Nephron progenitor cell (in vitro differentiated cells): Measurements from ENCODE around the gene ETF1.

Experiments used
- DNase-seq: peaks from one replicate; pipeline ENCODE4 v3.0.0; 2021
- H3K27ac Mint-ChIP-seq: 2 replicates; pipeline ENCODE4 v1.8.0; 2021; ENCODE audit warnings: mild to moderate bottlenecking, moderate library complexity, mixed read lengths
- H3K27me3 Mint-ChIP-seq: 2 replicates; pipeline ENCODE4 v1.8.0; 2021; ENCODE audit warnings: mild to moderate bottlenecking, low read depth, mixed read lengths; ENCODE audit not compliant: poor library complexity
- H3K36me3 Mint-ChIP-seq: 2 replicates; pipeline ENCODE4 v1.8.0; 2021; ENCODE audit warnings: low read depth, mixed read lengths
- H3K4me1 Mint-ChIP-seq: 2 replicates; pipeline ENCODE4 v1.8.0; 2021; ENCODE audit warnings: mixed read lengths
- H3K4me3 Mint-ChIP-seq: 2 replicates; pipeline ENCODE4 v1.8.0; 2021; ENCODE audit warnings: mild to moderate bottlenecking, moderate library complexity, mixed read lengths
- H3K9me3 Mint-ChIP-seq: 2 replicates; pipeline ENCODE4 v1.8.0; 2021; ENCODE audit warnings: mild to moderate bottlenecking, moderate library complexity, mixed read lengths
- TF ChIP-seq, protein P1 (sequence below): fragments of 200-600 bp; sonication (generic); IDR thresholded peaks from 2 replicates; pipeline ENCODE4 v1.5.0; 2021; ENCODE audit warnings: antibody characterized with exemption

ETF1 gene

DNA sequence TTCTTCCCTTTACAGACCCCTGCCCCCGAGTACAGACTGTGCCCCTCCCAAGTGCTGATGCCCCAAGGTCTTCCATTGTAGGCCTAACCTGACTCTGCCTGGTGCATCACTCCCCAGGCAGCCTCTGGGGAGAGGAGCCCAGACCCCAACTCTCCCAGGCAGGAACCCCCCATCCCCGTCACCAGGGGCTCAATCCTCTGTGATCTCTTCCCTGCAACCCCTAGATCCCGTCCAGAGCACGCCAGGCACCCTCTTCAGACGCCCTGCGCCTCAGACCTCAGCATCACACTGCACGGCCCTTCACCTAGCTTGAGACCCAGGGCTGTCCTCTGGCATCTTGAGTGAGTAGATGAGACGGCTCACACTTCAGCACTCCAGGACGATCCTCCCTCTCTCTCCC lies 84.2 kb downstream of the ETF1 start:
- H3K27ac Mint-ChIP-seq, result no peak overlapping the region
- no peak overlapping the region for H3K4me3 Mint-ChIP-seq
- peaks cover 50% of the 10 kb centered on the region for H3K4me1 Mint-ChIP-seq
- no peak for DNase-seq
- TF ChIP-seq, protein P1, sequence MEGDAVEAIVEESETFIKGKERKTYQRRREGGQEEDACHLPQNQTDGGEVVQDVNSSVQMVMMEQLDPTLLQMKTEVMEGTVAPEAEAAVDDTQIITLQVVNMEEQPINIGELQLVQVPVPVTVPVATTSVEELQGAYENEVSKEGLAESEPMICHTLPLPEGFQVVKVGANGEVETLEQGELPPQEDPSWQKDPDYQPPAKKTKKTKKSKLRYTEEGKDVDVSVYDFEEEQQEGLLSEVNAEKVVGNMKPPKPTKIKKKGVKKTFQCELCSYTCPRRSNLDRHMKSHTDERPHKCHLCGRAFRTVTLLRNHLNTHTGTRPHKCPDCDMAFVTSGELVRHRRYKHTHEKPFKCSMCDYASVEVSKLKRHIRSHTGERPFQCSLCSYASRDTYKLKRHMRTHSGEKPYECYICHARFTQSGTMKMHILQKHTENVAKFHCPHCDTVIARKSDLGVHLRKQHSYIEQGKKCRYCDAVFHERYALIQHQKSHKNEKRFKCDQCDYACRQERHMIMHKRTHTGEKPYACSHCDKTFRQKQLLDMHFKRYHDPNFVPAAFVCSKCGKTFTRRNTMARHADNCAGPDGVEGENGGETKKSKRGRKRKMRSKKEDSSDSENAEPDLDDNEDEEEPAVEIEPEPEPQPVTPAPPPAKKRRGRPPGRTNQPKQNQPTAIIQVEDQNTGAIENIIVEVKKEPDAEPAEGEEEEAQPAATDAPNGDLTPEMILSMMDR, result no peak
- no peaks in the 10 kb centered on the region for H3K36me3 Mint-ChIP-seq
- no peaks in the 10 kb centered on the region for H3K9me3 Mint-ChIP-seq
- H3K27me3 Mint-ChIP-seq, result peaks cover 13% of the 10 kb centered on the region

DNA sequence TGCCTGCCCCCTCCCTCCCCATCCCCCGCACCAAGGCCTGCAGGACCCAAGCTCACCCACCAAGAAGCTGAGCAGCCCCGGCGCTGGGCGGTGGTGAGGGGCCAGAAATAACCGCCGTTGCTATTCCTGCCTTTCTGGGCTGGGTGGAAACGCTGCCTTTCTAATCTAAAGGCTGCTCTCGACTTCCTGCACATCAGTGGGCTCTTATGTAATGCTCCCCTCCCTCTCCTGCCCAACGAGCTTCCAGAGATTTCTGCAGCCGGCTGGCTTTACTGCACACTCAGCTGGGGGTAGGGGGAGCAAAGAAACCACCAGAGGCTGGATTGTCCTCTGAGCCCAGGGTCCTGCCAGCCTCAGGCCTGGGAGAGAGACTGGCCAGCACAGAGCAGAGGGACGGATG lies 84.7 kb downstream of the ETF1 start:
- DNase-seq, result no peak
- H3K36me3 Mint-ChIP-seq, result no peaks in the 10 kb centered on the region
- H3K4me1 Mint-ChIP-seq, result peaks cover 46% of the 10 kb centered on the region
- no peaks in the 10 kb centered on the region for H3K9me3 Mint-ChIP-seq
- TF ChIP-seq, protein P1, result no peak
- peaks cover 17% of the 10 kb centered on the region for H3K27me3 Mint-ChIP-seq
- no peak overlapping the region for H3K4me3 Mint-ChIP-seq
- no peak overlapping the region for H3K27ac Mint-ChIP-seq

DNA sequence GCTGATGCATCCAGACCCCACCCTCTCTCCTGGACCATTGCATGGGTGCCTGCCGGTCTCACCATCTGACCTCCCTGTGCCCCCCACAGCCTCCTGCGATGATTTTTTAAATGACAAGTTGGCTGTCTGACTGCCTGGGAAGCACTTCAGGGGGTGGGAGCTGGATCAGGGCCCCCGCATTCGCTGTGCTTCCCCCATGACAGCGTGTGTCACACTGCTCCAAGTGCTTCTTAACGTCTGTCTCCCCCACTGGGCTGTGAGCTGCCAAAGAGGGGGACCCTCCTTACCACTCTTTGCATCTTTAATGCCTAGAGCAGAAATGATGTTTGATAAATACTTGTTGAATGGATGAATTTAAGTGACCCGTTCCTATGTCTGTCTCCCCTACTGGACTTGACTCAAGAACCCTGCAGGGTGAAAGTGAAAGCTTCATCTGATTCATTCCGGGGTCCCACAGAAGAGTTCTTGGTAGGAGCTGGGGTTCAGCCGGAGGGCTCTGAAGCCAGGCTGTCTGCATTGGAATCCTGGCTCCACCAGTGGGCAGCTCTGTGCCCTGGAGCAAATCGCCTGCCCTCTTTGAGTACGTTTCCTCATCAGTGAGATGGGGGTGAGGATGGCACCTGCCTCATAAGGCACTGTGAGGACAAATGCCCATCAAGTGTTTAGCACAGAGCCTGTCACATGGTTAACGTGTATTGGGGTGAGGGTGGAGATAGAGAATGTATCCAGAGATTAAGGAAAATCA lies 85.3 kb downstream of the ETF1 start:
- Mint-ChIP-seq H3K36me3 (no peaks in the 10 kb centered on the region), H3K4me3 (no peak overlapping the region), H3K27ac (no peak overlapping the region), H3K4me1 (peaks cover 43% of the 10 kb centered on the region), H3K9me3 (no peaks in the 10 kb centered on the region), H3K27me3 (peaks cover 17% of the 10 kb centered on the region)
- TF ChIP-seq, protein P1, result no peak
- no peak for DNase-seq
